Kidney glomerular epithelial cell (primary cell): Measurements from ENCODE around the gene BLM.
"Not testable (repeated sequence)": the region's sequence is repeated elsewhere in the genome, so short reads cannot be mapped to it uniquely, and the experiment has no call there.

Experiments used
- DNase-seq: peaks from one replicate; lab custom pipeline; 2025; lab: John Stamatoyannopoulos, UW

The BLM gene

GRCh38 chr15:90716976-90717821, at the start of gene BLM:
Gene BLM, plus strand, starts transcription at chr15:90717346. Its CDS starts 30,047 bp downstream, at chr15:90747393.
- peak; percentile 93 for DNase-seq

GRCh38 chr15:90667755-90668345, 49.3 kb upstream of the BLM start:
- not testable (repeated sequence) for DNase-seq

- not testable (repeated sequence) for DNase-seq
These were observed 46.5 kb upstream of the BLM start for GRCh38 chr15:90670631-90671030.

GRCh38 chr15:90671216-90671615, 45.9 kb upstream of the BLM start:
- DNase-seq: no peak

GRCh38 chr15:90673357-90673756, 43.8 kb upstream of the BLM start:
- DNase-seq: not testable (repeated sequence)

- no peak for DNase-seq
These were observed 42.7 kb upstream of the BLM start for GRCh38 chr15:90674476-90674875.

GRCh38 chr15:90675464-90675863, 41.7 kb upstream of the BLM start:
- no peak for DNase-seq

- no peak for DNase-seq
These were observed 39.0 kb upstream of the BLM start for GRCh38 chr15:90677807-90678790.

- DNase-seq: no peak
These were observed 37.2 kb upstream of the BLM start for GRCh38 chr15:90679959-90680358.

GRCh38 chr15:90680371-90680935, 36.7 kb upstream of the BLM start:
- peak; percentile 28 for DNase-seq

GRCh38 chr15:90681056-90681455, 36.1 kb upstream of the BLM start:
- no peak for DNase-seq

GRCh38 chr15:90681480-90681879, 35.7 kb upstream of the BLM start:
- DNase-seq: peak; percentile 19

- no peak for DNase-seq
These were observed 33.8 kb upstream of the BLM start for GRCh38 chr15:90683371-90683770.

- no peak for DNase-seq
These were observed 33.3 kb upstream of the BLM start for GRCh38 chr15:90683876-90684275.

GRCh38 chr15:90684281-90684680, 32.9 kb upstream of the BLM start:
- no peak for DNase-seq

- DNase-seq: no peak
These were observed 31.3 kb upstream of the BLM start for GRCh38 chr15:90685591-90686434.

GRCh38 chr15:90686435-90687218, 30.5 kb upstream of the BLM start:
- no peak for DNase-seq

GRCh38 chr15:90689326-90689961, 27.7 kb upstream of the BLM start:
- not testable (repeated sequence) for DNase-seq

- DNase-seq: no peak
These were observed 26.6 kb upstream of the BLM start for GRCh38 chr15:90690585-90690984.

GRCh38 chr15:90691369-90691768, 25.8 kb upstream of the BLM start:
- no peak for DNase-seq
